Measurements from ENCODE around the gene EDNRB.

Gene EDNRB

DNA sequence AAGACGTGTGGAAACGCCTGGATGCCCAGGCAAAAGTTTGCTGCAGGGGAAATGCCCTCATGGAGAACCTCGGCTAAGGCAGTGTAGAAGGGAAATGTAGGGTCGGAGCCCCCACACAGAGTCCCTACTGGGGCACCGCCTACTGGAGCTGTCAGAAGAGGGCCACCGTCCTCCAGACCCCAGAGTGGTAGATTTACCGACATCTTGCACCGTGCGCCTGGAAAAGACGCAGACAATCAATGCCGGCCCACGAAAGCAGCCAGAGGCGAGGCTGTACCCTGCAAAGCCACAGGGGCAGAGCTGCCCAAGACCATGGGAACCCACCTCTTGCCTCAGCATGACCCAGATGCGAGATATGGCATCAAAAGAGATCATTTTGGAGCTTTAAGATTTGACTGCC is 7.0 kb upstream of the EDNRB start:
- TF ChIP-seq, protein P1, sequence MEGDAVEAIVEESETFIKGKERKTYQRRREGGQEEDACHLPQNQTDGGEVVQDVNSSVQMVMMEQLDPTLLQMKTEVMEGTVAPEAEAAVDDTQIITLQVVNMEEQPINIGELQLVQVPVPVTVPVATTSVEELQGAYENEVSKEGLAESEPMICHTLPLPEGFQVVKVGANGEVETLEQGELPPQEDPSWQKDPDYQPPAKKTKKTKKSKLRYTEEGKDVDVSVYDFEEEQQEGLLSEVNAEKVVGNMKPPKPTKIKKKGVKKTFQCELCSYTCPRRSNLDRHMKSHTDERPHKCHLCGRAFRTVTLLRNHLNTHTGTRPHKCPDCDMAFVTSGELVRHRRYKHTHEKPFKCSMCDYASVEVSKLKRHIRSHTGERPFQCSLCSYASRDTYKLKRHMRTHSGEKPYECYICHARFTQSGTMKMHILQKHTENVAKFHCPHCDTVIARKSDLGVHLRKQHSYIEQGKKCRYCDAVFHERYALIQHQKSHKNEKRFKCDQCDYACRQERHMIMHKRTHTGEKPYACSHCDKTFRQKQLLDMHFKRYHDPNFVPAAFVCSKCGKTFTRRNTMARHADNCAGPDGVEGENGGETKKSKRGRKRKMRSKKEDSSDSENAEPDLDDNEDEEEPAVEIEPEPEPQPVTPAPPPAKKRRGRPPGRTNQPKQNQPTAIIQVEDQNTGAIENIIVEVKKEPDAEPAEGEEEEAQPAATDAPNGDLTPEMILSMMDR (IDR thresholded peaks at IDR 0.05; ENCODE audit: low read depth, low read length) = no peak
- no peak for DNase-seq (ENCODE audit: extremely low read depth, low read depth)

DNA sequence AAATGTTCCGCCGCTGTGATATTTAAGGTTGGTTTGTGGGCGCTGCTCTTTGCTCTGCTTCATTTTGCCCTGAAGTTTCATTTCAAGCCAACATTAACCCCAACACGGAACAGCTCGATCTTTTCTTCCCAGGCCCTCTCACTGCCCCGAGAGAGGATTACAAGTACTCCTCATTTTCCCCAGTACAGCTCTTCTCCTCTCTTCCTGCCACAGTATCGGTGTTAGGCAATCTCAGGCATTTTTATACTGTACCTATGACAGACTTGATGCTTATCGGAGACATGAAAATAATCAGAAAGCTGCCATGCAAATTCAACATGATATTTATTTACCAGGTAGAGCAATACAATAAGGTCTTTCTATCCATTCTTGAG is 1.3 kb upstream of the EDNRB start:
- TF ChIP-seq, protein P1 (IDR thresholded peaks at IDR 0.05; ENCODE audit: low read depth, low read length) = no peak
- DNase-seq (ENCODE audit: extremely low read depth, low read depth) = no peak

DNA sequence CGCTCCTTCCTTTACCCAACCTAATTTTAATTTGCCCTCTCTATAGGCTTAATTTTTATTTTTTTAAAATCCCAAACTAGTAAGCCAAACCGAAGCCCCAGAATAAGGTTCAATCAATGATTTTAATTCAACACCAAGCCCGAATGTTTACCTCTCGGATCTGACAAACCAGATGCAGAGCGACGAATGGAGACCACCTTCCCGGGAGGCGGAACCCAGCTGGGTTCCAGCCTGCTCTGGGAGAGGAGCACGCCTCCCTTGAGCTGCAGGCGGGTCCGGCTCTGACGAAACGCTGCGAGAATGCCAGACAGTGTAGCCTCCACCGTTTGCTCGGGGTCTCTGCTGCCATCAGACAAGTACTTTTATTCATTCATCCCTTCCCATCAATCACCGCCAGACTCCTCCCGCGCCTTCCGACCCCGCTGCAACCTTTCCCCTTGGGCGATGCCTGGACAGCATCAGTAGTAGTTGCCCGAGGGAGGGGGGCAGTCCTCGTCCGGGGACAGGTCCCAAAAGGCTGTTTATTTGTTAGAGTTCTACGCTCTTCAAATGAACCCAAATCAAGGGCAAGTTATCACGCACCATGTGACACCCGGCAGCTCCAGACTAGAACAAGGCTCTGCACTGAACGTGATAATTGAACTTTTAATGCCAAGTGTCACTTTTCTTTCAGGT is 752 bp upstream of the EDNRB start:
- TF ChIP-seq, protein P1 (IDR thresholded peaks at IDR 0.05; ENCODE audit: low read depth, low read length) = no peak
- DNase-seq (ENCODE audit: extremely low read depth, low read depth) = no peak

GRCh38 chr13:77916488-77916887 is 2.1 kb downstream of the EDNRB start:
- TF ChIP-seq, protein P1 (IDR thresholded peaks at IDR 0.05; ENCODE audit: low read depth, low read length) = no peak
- DNase-seq (ENCODE audit: extremely low read depth, low read depth) = no peak

DNA sequence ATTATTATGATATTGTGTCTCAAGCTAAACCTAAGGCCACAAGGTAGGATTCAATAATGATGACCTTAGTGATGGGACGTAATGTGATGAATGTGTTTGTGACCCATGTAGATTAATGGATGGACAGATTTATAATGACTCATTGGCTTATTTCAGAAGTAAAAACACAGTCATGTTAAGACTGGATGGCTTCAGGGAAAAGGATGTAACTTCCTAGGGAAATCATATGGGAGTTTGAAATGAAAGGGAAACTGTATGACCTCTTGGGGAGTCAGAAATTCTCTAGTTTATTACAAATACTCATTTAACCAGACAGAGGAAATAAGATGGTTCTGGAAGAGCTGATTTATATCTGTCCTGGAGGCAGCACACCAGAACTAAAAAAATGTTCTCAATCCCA is 2.9 kb downstream of the EDNRB start:
- no peak for DNase-seq (ENCODE audit: extremely low read depth, low read depth)
- TF ChIP-seq, protein P1 (IDR thresholded peaks at IDR 0.05; ENCODE audit: low read depth, low read length) = no peak

- TF ChIP-seq, protein P1 (IDR thresholded peaks at IDR 0.05; ENCODE audit: low read depth, low read length) = no peak
- no peak for DNase-seq (ENCODE audit: extremely low read depth, low read depth)
Measured at GRCh38 chr13:77913003-77913402, 5.6 kb downstream of the EDNRB start.

DNA sequence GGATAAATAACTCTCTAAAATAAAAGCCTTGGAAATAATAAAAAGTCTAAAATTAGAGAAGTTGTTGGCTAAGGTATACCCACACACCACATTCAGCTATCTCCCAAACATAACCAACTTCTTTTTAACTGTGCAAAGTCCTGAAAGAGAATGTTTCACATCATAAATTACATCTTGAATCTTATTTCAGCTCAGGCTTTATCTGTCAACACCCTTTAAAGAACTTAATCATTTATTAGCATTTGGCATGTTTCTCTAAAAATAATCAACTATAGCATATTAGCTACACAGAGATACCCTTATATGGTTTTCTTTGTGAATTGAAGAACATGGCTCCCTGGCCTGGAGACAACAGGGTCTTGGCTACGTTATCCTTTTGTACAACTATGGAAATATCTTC is 6.9 kb downstream of the EDNRB start:
- TF ChIP-seq, protein P1 (IDR thresholded peaks at IDR 0.05; ENCODE audit: low read depth, low read length) = no peak
- DNase-seq (ENCODE audit: extremely low read depth, low read depth) = no peak
